ENCODE results near the gene CATSPERZ.

CATSPERZ gene

GRCh38 chr11:64299847-64300648 is at the start of gene CATSPERZ:
Gene CATSPERZ (plus strand): TSS chr11:64300358. CDS start chr11:64300411, 53 bp downstream.
- DNase-seq: no peak

GRCh38 chr11:64250415-64251015 is 49.6 kb upstream of the CATSPERZ start:
- no peak for DNase-seq

GRCh38 chr11:64251016-64251752 is 49.0 kb upstream of the CATSPERZ start, which contains the start of gene PLCB3:
Gene PLCB3 (plus strand): TSS chr11:64251530. CDS start chr11:64251650, 120 bp downstream.
- DNase-seq: peak; percentile 57

GRCh38 chr11:64251753-64252002 is 48.5 kb upstream of the CATSPERZ start:
- DNase-seq: no peak

GRCh38 chr11:64252003-64252872 is 47.9 kb upstream of the CATSPERZ start:
- DNase-seq: no peak

GRCh38 chr11:64253043-64253442 is 47.1 kb upstream of the CATSPERZ start:
- no peak for DNase-seq

- no peak for DNase-seq
Measured at GRCh38 chr11:64253481-64253880, 46.7 kb upstream of the CATSPERZ start.

GRCh38 chr11:64254326-64254725 is 45.8 kb upstream of the CATSPERZ start:
- no peak for DNase-seq

GRCh38 chr11:64255135-64256128 is 44.7 kb upstream of the CATSPERZ start:
- no peak for DNase-seq

- no peak for DNase-seq
Measured at GRCh38 chr11:64256300-64256699, 43.9 kb upstream of the CATSPERZ start.

GRCh38 chr11:64258356-64258755 is 41.8 kb upstream of the CATSPERZ start:
- no peak for DNase-seq

- DNase-seq: no peak
Measured at GRCh38 chr11:64258946-64259532, 41.1 kb upstream of the CATSPERZ start.

- no peak for DNase-seq
Measured at GRCh38 chr11:64259533-64260067, 40.6 kb upstream of the CATSPERZ start.

GRCh38 chr11:64260147-64260708 is 39.9 kb upstream of the CATSPERZ start:
- no peak for DNase-seq

- DNase-seq: no peak
Measured at GRCh38 chr11:64261556-64262080, 38.5 kb upstream of the CATSPERZ start.

- no peak for DNase-seq
Measured at GRCh38 chr11:64262271-64263002, 37.7 kb upstream of the CATSPERZ start.

GRCh38 chr11:64263021-64263946 is 36.9 kb upstream of the CATSPERZ start:
- no peak for DNase-seq

- no peak for DNase-seq
Measured at GRCh38 chr11:64263947-64264317, 36.2 kb upstream of the CATSPERZ start.

Data from CD4-positive, alpha-beta T cell treated with Interleukin-15 for 1 hour (primary cell).